Lung (tissue), 12 donors: Measurements from ENCODE around the gene DMRTA1. TPM values are rescaled to one million over a fixed set of nuclear protein-coding genes. Genes with fewer than 3 reads are reported as not detected.
A peak's percentile ranks its signal among the peaks of the same experiment; 100 is the strongest.
"Not testable (repeated sequence)": the region's sequence is repeated elsewhere in the genome, so short reads cannot be mapped to it uniquely, and the experiment has no call there.

Experiments used
- ATAC-seq: fragments of 200-7000 bp; cut with Tn5 transposase; one replicate; pipeline ENCODE4 v1.9.1; 2020; ENCODE audit warnings: moderate number of reproducible peaks; ENCODE audit not compliant: insufficient read depth, low FRiP score
- DNase-seq, 3 donors: peaks; one replicate each; pipeline ENCODE4 v3.0.0-alpha.2; 2013 to 2017
- H3K27ac ChIP-seq, 2 donors: one replicate each; pipeline ENCODE4 v1.5.1; 2013; ENCODE audit warnings: mild to moderate bottlenecking in 2 of 2, moderate library complexity in 2 of 2, control low read depth in 1 of 2, inconsistent platforms in 1 of 2, low read depth in 1 of 2, low read length in 1 of 2
- H3K27me3 ChIP-seq, 3 donors: one replicate each; pipeline ENCODE4 v1.5.1; 2013; ENCODE audit warnings: low read length in 2 of 3; ENCODE audit not compliant: control insufficient read depth in 3 of 3, insufficient read depth in 3 of 3
- H3K36me3 ChIP-seq, 4 donors: one replicate each; pipeline ENCODE4 v1.5.1; 2013; ENCODE audit warnings: low read length in 4 of 4, mild to moderate bottlenecking in 1 of 4, moderate library complexity in 1 of 4; ENCODE audit not compliant: control insufficient read depth in 4 of 4, insufficient read depth in 4 of 4
- H3K4me1 ChIP-seq, 5 donors: one replicate each; pipeline ENCODE4 v1.5.1; 2013; ENCODE audit warnings: low read length in 5 of 5, mild to moderate bottlenecking in 2 of 5, moderate library complexity in 1 of 5; ENCODE audit not compliant: control insufficient read depth in 5 of 5, insufficient read depth in 5 of 5
- H3K4me3 ChIP-seq: one replicate; pipeline ENCODE4 v1.5.1; 2013; ENCODE audit warnings: mild to moderate bottlenecking, control low read depth, moderate library complexity
- H3K9ac ChIP-seq, 2 donors: one replicate each; pipeline ENCODE4 v1.5.1; 2013; ENCODE audit warnings: low read length in 2 of 2, control low read depth in 1 of 2; ENCODE audit not compliant: insufficient read depth in 1 of 2
- H3K9me3 ChIP-seq, 4 donors: one replicate each; pipeline ENCODE4 v1.5.1; 2013; ENCODE audit warnings: low read length in 3 of 4, mild to moderate bottlenecking in 1 of 4, moderate library complexity in 1 of 4; ENCODE audit not compliant: control insufficient read depth in 4 of 4, insufficient read depth in 3 of 4
- WGBS, 2 donors: extraction: QIAGEN DNeasy Blood & Tissue Kit; methylation state at CpG; one replicate each; pipeline ENCODE4 v1.1.7; 2013; 5-methylcytosine and 5-hydroxymethylcytosine counted together
- polyA plus RNA-seq, 2 donors: library from polyadenylated mRNA; stranded (reverse); fragments of 200-250 nt; gene quantifications; one replicate each; pipeline ENCODE4 v1.2.1, GENCODE V29; 2013
- total RNA-seq, 2 donors: library from RNA; depleted of rRNA in 1 of 2; stranded (reverse); fragments of >200 nt in 1 of 2; gene quantifications; one replicate each; pipeline ENCODE4 v1.2.1, GENCODE V29; 2014 to 2021
- TF ChIP-seq, protein P1 (sequence below): IDR thresholded peaks from 2 replicates; pipeline ENCODE4 v1.5.1; 2012; ENCODE audit warnings: mild to moderate bottlenecking; ENCODE audit errors: control extremely low read depth, extremely low read depth
- donor health status: control.
- donor health status: control.
- donor health status: Bipolar disorder and iron deficiency.
- donor health status: healthy.
- donor health status: DM: yes; HTN: yes; CAD: no.

The DMRTA1 gene
- total and polyA plus RNA-seq, 4 donors, result 0.69 to 4.2 (median 1.4) TPM

- H3K9me3 ChIP-seq, H3K4me1 ChIP-seq, H3K36me3 ChIP-seq, H3K4me3 ChIP-seq, H3K27ac ChIP-seq, DNase-seq, H3K9ac ChIP-seq, ATAC-seq, H3K27me3 ChIP-seq: not testable (repeated sequence)
- 78 to 88% methylated on average over 7 to 8 of the region's 8 CpGs for WGBS, 2 donors
Observed at GRCh38 chr9:22437461-22438067, 9.1 kb upstream of the DMRTA1 start.

DNA sequence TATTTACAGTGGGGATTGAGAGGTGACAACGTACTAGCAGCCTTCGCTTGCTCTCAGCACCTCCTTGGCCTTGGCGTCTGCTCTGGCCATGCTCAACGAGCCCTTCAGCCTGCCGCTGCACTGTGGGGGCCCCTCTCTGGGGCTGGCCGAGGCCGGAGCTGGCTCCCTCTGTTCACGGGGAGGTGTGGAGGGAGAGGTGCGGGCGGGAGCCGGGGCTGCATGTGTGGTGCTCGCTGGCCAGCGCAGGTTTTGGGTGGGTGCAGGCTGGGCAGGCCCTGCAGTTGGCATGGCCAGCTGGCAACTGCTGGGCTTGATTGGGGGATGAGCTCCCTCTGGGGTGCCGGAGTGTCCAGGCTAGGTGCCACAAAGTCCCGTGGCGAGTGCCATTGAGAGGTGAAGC, 5.8 kb upstream of the DMRTA1 start:
- Histone ChIP-seq H3K4me3 (no peak overlapping the region), H3K36me3 (no peaks in the 10 kb centered on the region), H3K4me1 (no peaks in the 10 kb centered on the region), H3K27me3 (no peaks in the 10 kb centered on the region), H3K27ac (no peak overlapping the region), H3K9ac (no peak overlapping the region), H3K9me3 (no peaks in the 10 kb centered on the region)
- DNase-seq (no peak), ATAC-seq (no peak)
- TF ChIP-seq, protein P1, sequence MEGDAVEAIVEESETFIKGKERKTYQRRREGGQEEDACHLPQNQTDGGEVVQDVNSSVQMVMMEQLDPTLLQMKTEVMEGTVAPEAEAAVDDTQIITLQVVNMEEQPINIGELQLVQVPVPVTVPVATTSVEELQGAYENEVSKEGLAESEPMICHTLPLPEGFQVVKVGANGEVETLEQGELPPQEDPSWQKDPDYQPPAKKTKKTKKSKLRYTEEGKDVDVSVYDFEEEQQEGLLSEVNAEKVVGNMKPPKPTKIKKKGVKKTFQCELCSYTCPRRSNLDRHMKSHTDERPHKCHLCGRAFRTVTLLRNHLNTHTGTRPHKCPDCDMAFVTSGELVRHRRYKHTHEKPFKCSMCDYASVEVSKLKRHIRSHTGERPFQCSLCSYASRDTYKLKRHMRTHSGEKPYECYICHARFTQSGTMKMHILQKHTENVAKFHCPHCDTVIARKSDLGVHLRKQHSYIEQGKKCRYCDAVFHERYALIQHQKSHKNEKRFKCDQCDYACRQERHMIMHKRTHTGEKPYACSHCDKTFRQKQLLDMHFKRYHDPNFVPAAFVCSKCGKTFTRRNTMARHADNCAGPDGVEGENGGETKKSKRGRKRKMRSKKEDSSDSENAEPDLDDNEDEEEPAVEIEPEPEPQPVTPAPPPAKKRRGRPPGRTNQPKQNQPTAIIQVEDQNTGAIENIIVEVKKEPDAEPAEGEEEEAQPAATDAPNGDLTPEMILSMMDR, result no peak
- 92 to 94% methylated on average over 16 of the region's 16 CpGs for WGBS, 2 donors

DNA sequence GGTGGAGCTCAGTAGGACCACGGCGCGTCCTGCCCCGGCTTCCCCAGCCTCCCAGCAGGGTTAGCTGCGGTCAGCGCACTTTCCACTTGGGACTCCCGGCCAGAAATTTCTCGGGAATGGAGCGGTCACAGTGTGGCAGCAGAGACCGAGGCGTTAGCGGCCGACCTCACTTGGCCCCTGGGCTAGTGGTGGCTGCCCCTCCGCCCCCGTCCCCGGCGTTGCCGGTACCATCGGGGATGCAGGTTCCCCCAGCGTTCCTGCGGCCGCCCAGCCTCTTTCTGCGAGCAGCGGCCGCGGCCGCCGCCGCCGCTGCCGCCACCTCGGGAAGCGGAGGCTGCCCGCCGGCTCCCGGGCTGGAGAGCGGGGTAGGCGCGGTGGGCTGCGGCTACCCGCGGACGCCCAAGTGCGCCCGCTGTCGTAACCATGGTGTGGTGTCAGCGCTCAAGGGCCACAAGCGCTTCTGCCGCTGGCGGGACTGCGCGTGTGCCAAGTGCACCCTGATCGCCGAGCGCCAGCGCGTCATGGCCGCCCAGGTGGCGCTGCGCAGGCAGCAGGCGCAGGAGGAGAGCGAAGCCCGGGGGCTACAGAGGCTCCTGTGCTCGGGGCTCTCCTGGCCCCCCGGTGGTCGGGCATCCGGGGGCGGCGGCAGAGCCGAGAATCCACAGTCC, 460 bp downstream of the DMRTA1 start:
- Histone ChIP-seq H3K9ac (peak overlapping the region in 1 of 2 donors; percentile 46), H3K4me3 (peak overlapping the region; percentile 77), H3K9me3 (peaks cover 0 to 3% (median 0%) of the 10 kb centered on the region in 4 donors), H3K4me1 (peaks cover 0 to 5% (median 0%) of the 10 kb centered on the region in 5 donors), H3K27ac (peak overlapping the region in 1 of 2 donors; percentile 84), H3K36me3 (no peaks in the 10 kb centered on the region), H3K27me3 (peaks cover 0 to 20% (median 15%) of the 10 kb centered on the region in 3 donors)
- DNase-seq, result peak; percentile 50 to 66 (median 66)
- 0 to 1% methylated on average over 58 to 70 of the region's 70 CpGs for WGBS, 2 donors
- peak; percentile 85 for ATAC-seq
- TF ChIP-seq, protein P1, result no peak

DNA sequence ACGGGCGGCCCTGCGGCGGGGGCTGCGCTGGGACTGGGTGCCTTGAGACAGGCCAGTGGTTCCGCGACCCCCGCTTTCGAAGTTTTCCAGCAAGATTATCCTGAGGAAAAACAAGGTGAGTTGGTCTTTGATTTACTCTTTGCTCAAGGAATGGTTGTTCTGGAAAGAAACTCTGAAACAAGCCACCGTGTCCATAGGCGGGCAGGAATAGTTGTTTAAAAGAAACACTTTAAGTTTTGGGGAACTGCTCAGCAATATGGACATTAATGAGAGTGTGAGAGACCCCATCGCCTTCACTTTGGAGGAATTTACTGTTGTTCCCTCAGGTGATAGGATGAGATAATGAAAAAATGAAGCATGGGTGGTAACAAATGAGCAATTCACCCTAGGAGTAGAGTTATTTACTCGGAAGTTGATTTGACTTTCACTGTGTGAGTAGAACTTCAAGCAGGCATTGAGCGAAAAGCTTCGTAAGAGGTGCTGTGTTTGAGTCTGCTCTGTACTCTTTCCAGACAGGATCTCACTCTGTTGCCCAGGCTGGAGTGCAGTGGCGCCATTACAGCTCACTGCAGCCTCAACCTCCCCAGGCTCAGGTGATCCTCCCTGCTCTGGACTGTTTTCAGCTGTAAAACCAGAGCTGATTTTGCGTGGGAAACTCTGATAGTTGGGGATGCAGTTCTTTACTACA, 1.1 kb downstream of the DMRTA1 start:
- H3K9me3 ChIP-seq, result peaks cover 0 to 3% (median 0%) of the 10 kb centered on the region in 4 donors
- peak overlapping the region; percentile 77 for H3K4me3 ChIP-seq
- peak overlapping the region in 1 of 2 donors; percentile 84 for H3K27ac ChIP-seq
- TF ChIP-seq, protein P1, result no peak
- DNase-seq (peak; percentile 12 to 19 (median 16)), ATAC-seq (no peak)
- 16 to 20% methylated on average over 17 of the region's 17 CpGs for WGBS, 2 donors
- peak overlapping the region; percentile 46 to 70 for H3K9ac ChIP-seq
- peaks cover 0 to 5% (median 0%) of the 10 kb centered on the region in 5 donors for H3K4me1 ChIP-seq
- H3K27me3 ChIP-seq, result peaks cover 0 to 20% (median 15%) of the 10 kb centered on the region in 3 donors
- H3K36me3 ChIP-seq, result no peaks in the 10 kb centered on the region
